GM23338 (cell line): ENCODE results near the gene ALDH2. TPM values are rescaled to one million over a fixed set of nuclear protein-coding genes. Genes with fewer than 3 reads are reported as not detected.

Experiments
- ATAC-seq: fragments of 200-7000 bp; cut with Tn5 transposase; 3 replicates; pipeline ENCODE4 v1.9.1; 2020
- DNase-seq: peaks from one replicate; pipeline ENCODE4 v3.0.0-alpha.2; 2015; ENCODE audit warnings: low spot score
- H2AFZ ChIP-seq: fragments of 200-600 bp; sonication (generic); 2 replicates; pipeline ENCODE4 v1.8.0; 2016; ENCODE audit warnings: antibody characterized with exemption, mild to moderate bottlenecking, moderate library complexity
- H3F3A ChIP-seq: fragments of 200-600 bp; sonication (generic); replicated peaks from 2 replicates; pipeline ENCODE4 v1.8.0; 2017; ENCODE audit warnings: antibody characterized with exemption, mixed run types, low read depth
- H3K27ac ChIP-seq: fragments of 200-600 bp; sonication (generic); 2 replicates; pipeline ENCODE4 v1.6.1; 2016; ENCODE audit warnings: low read depth
- H3K27me3 ChIP-seq: fragments of 200-600 bp; sonication (generic); 2 replicates; pipeline ENCODE4 v1.8.0; 2016; ENCODE audit warnings: mild to moderate bottlenecking, mixed run types, moderate library complexity; ENCODE audit not compliant: insufficient read depth
- H3K36me3 ChIP-seq: fragments of 200-600 bp; sonication (generic); 2 replicates; pipeline ENCODE4 v1.8.0; 2016; ENCODE audit warnings: mild to moderate bottlenecking; ENCODE audit not compliant: insufficient read depth
- H3K4me1 ChIP-seq: fragments of 200-600 bp; sonication (generic); 2 replicates; pipeline ENCODE4 v1.8.0; 2016; ENCODE audit warnings: mild to moderate bottlenecking, moderate library complexity; ENCODE audit not compliant: insufficient read depth
- H3K4me2 ChIP-seq: fragments of 200-600 bp; sonication (generic); 2 replicates; pipeline ENCODE4 v1.7.1; 2017; ENCODE audit warnings: mixed run types
- H3K4me3 ChIP-seq: fragments of 200-600 bp; sonication (generic); 2 replicates; pipeline ENCODE4 v1.6.1; 2016; ENCODE audit warnings: mixed run types
- H3K79me2 ChIP-seq: fragments of 200-600 bp; sonication (generic); replicated peaks from 2 replicates; pipeline ENCODE4 v1.8.0; 2017; ENCODE audit warnings: mild to moderate bottlenecking; ENCODE audit not compliant: insufficient read depth
- H3K9me2 ChIP-seq: fragments of 200-600 bp; sonication (generic); 2 replicates; pipeline ENCODE4 v1.8.0; 2017; ENCODE audit not compliant: insufficient read depth
- H4K20me1 ChIP-seq: fragments of 200-600 bp; sonication (generic); replicated peaks from 2 replicates; pipeline ENCODE4 v1.8.0; 2017; ENCODE audit warnings: mild to moderate bottlenecking; ENCODE audit not compliant: insufficient read depth
- H3K27ac Mint-ChIP-seq: 2 replicates; pipeline ENCODE4 v1.8.0; 2020; ENCODE audit warnings: inconsistent platforms, mild to moderate bottlenecking, moderate library complexity, mixed read lengths
- H3K27me3 Mint-ChIP-seq: 3 replicates; pipeline ENCODE4 v1.8.0; 2022; ENCODE audit warnings: low read depth, mild to moderate bottlenecking, moderate library complexity, mixed read lengths, inconsistent platforms; ENCODE audit not compliant: insufficient read depth, poor library complexity
- H3K36me3 Mint-ChIP-seq: 3 replicates; pipeline ENCODE4 v1.8.0; 2021; ENCODE audit warnings: low read depth, mild to moderate bottlenecking, inconsistent platforms, moderate library complexity, mixed read lengths
- H3K4me1 Mint-ChIP-seq: 3 replicates; pipeline ENCODE4 v1.8.0; 2020; ENCODE audit warnings: mild to moderate bottlenecking, inconsistent platforms, mixed read lengths
- H3K4me3 Mint-ChIP-seq: 3 replicates; pipeline ENCODE4 v1.8.0; 2021; ENCODE audit warnings: moderate library complexity, mild to moderate bottlenecking, inconsistent platforms, mixed read lengths
- H3K9me3 Mint-ChIP-seq: 3 replicates; pipeline ENCODE4 v1.8.0; 2020; ENCODE audit warnings: moderate library complexity, mild to moderate bottlenecking, inconsistent platforms, mixed read lengths
- CTCF ChIP-seq, 2 experiments: fragments of 200-600 bp in 1 of 2; sonication (generic) in 1 of 2; conservative IDR thresholded peaks; 2 replicates each; pipeline versions ENCODE4 v1.5.1 to v1.6.1; 2016 to 2017; ENCODE audit warnings: antibody characterized with exemption in 2 of 2, low read depth in 2 of 2, mild to moderate bottlenecking in 2 of 2, moderate library complexity in 1 of 2
- ETS1 ChIP-seq: IDR thresholded peaks from 2 replicates; pipeline ENCODE4 v1.6.1; 2016; ENCODE audit warnings: antibody characterized with exemption
- EZH2 ChIP-seq: fragments of 200-600 bp; sonication (generic); IDR thresholded peaks from one replicate; pipeline ENCODE4 v1.8.0; 2017; ENCODE audit warnings: antibody characterized with exemption, mild to moderate bottlenecking, low read depth; ENCODE audit not compliant: unreplicated experiment
- EZH2phosphoT487 ChIP-seq: fragments of 200-600 bp; sonication (generic); IDR thresholded peaks from one replicate; pipeline ENCODE4 v1.8.1; 2018; ENCODE audit warnings: antibody characterized with exemption; ENCODE audit not compliant: unreplicated experiment
- POLR2AphosphoS5 ChIP-seq: IDR thresholded peaks from 2 replicates; pipeline ENCODE4 v1.6.1; 2016; ENCODE audit warnings: antibody characterized with exemption, low read depth
- STAT1 ChIP-seq: IDR thresholded peaks from one replicate; pipeline ENCODE4 v1.6.1; 2016; ENCODE audit warnings: antibody characterized with exemption; ENCODE audit not compliant: unreplicated experiment
- ZNF114 ChIP-seq: fragments of 250-450 bp; sonication (Bioruptor Pico); IDR thresholded peaks from 2 replicates; pipeline ENCODE4 v1.5.0; 2020; ENCODE audit warnings: mild to moderate bottlenecking, moderate library complexity
- ZNF331 ChIP-seq: fragments of 250-450 bp; sonication (Bioruptor Pico); IDR thresholded peaks from 2 replicates; pipeline ENCODE4 v1.5.0; 2020; ENCODE audit warnings: low read depth, mild to moderate bottlenecking, moderate library complexity
- ZNF462 ChIP-seq: fragments of 250-450 bp; sonication (Bioruptor Pico); IDR thresholded peaks from 2 replicates; pipeline ENCODE4 v1.5.0; 2020; ENCODE audit warnings: mild to moderate bottlenecking, moderate library complexity
- polyA plus RNA-seq: library from polyadenylated mRNA; unstranded; fragments of >200 nt; fragmentation: Nextera tagmentation; extraction: Ambion mirVana; gene quantifications from 2 replicates; pipeline ENCODE4 v1.2.1, GENCODE V29; 2016
- total RNA-seq: library from RNA; depleted of rRNA; stranded (reverse); fragments of >200 nt; shearing (Covaris generic); gene quantifications from 2 replicates; pipeline ENCODE4 v1.2.3, GENCODE V29; 2014

Gene ALDH2
- total and polyA plus RNA-seq, 2 experiments from 2014 or later = 14.9 to 50.5 TPM

DNA sequence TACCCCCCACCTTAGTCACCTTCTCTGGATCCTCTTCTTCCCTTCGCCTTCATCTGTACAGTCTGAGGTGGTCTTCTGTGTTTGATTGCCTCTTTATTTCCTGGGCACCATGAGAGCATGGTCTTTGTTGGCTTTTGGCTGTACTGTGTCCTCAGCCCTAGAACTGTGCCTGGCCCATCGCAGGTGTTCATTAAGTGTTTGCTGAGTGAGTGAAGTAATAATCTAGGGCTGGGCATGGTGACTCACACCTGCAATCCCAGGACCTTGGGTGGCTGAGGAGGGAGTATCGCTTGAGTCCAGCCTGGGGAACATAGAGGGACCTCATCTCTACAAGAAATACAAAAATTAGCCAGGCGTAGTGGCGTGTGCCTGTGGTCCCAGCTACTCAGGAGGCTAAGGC, 13.9 kb downstream of the ALDH2 start:
- Mint-ChIP-seq H3K27ac (no peak overlapping the region), H3K36me3 (peaks cover 59% of the 10 kb centered on the region), H3K9me3 (peaks cover 7% of the 10 kb centered on the region; the same call in 2 of the 3 replicates), H3K4me3 (no peak overlapping the region), H3K4me1 (peaks cover 5% of the 10 kb centered on the region; the same call in 2 of the 3 replicates), H3K27me3 (peaks cover 4% of the 10 kb centered on the region)
- Histone ChIP-seq H3F3A (no peaks in the 10 kb centered on the region), H3K27ac (no peak overlapping the region), H3K36me3 (peaks cover 5% of the 10 kb centered on the region; the same call in 1 of the 2 replicates), H4K20me1 (no peaks in the 10 kb centered on the region; the same call in 1 of the 2 replicates), H3K27me3 (no peaks in the 10 kb centered on the region), H3K4me3 (no peak overlapping the region), H3K9me2 (no peaks in the 10 kb centered on the region), H3K79me2 (no peaks in the 10 kb centered on the region), H3K4me1 (peaks cover 2% of the 10 kb centered on the region; the same call in 1 of the 2 replicates), H2AFZ (no peak overlapping the region), H3K4me2 (no peak overlapping the region)
- DNase-seq (no peak), ATAC-seq (no peak)
- TF ChIP-seq ZNF114 (CRISPR knock-in tag) = no peak
- no peak for TF ChIP-seq ZNF462 (CRISPR knock-in tag)
- TF ChIP-seq STAT1 = no peak
- no peak for TF ChIP-seq EZH2
- no peak for TF ChIP-seq ETS1
- TF ChIP-seq EZH2phosphoT487 = no peak
- no peak for TF ChIP-seq CTCF (conservative IDR thresholded peaks at IDR 0.05; ENCODE audit: low read depth in 2 of 2)
- TF ChIP-seq POLR2AphosphoS5 = no peak
- no peak for TF ChIP-seq ZNF331 (CRISPR knock-in tag)
